DMS153 (cell line): Measurements from ENCODE around the gene CPEB3.
"Not testable (repeated sequence)": the region's sequence is repeated elsewhere in the genome, so short reads cannot be mapped to it uniquely, and the experiment has no call there.

Source experiments
- DNase-seq: peaks from one replicate; lab custom pipeline; 2025; lab: John Stamatoyannopoulos, UW

The CPEB3 gene

GRCh38 chr10:92267343-92267742, 23.5 kb downstream of the CPEB3 start:
- DNase-seq, result no peak

GRCh38 chr10:92265687-92266258, 25.1 kb downstream of the CPEB3 start:
- DNase-seq, result no peak

- DNase-seq, result no peak
These were observed 26.6 kb downstream of the CPEB3 start for GRCh38 chr10:92264249-92264648.

GRCh38 chr10:92263396-92263795, 27.5 kb downstream of the CPEB3 start:
- no peak for DNase-seq

GRCh38 chr10:92248566-92248965, 42.3 kb downstream of the CPEB3 start:
- DNase-seq, result no peak

- no peak for DNase-seq
These were observed 46.1 kb downstream of the CPEB3 start for GRCh38 chr10:92244796-92245195.

GRCh38 chr10:92242910-92243671, 47.8 kb downstream of the CPEB3 start:
- DNase-seq, result peak; percentile 72

- DNase-seq, result no peak
These were observed 48.5 kb downstream of the CPEB3 start for GRCh38 chr10:92242380-92242779.

GRCh38 chr10:92241501-92241900, 49.4 kb downstream of the CPEB3 start:
- DNase-seq, result no peak

- DNase-seq, result no peak
These were observed 49.7 kb downstream of the CPEB3 start for GRCh38 chr10:92241158-92241500.

GRCh38 chr10:92240289-92241157, 50.4 kb downstream of the CPEB3 start:
- DNase-seq, result peak; percentile 59

- DNase-seq, result no peak
These were observed 51.1 kb downstream of the CPEB3 start for GRCh38 chr10:92239600-92240288.

GRCh38 chr10:92239151-92239599, 51.7 kb downstream of the CPEB3 start:
- DNase-seq, result no peak

- DNase-seq, result no peak
These were observed 52.2 kb downstream of the CPEB3 start for GRCh38 chr10:92238586-92239098.

- DNase-seq, result no peak
These were observed 52.8 kb downstream of the CPEB3 start for GRCh38 chr10:92238054-92238585.

GRCh38 chr10:92231196-92231595, 59.7 kb downstream of the CPEB3 start:
- no peak for DNase-seq

GRCh38 chr10:92222603-92223262, 68.1 kb downstream of the CPEB3 start:
- no peak for DNase-seq

GRCh38 chr10:92219559-92219958, 71.3 kb downstream of the CPEB3 start:
- DNase-seq, result no peak

- DNase-seq, result no peak
These were observed 72.3 kb downstream of the CPEB3 start for GRCh38 chr10:92218569-92218968.

- DNase-seq, result not testable (repeated sequence)
These were observed 74.3 kb downstream of the CPEB3 start for GRCh38 chr10:92216608-92217007.

- not testable (repeated sequence) for DNase-seq
These were observed 75.7 kb downstream of the CPEB3 start for GRCh38 chr10:92215222-92215621.
